Prostate gland (tissue), 2 donors: ENCODE measurements around the gene ARHGAP26.

Experiments
- POLR2A ChIP-seq: fragments of 450-650 bp; IDR thresholded peaks from one replicate; pipeline ENCODE4 v1.6.1; 2016; ENCODE audit warnings: antibody characterized with exemption, mild to moderate bottlenecking
- TF ChIP-seq, protein P1 (sequence below), 4 experiments: fragments of 200-600 bp in 2 of 4; fragments of 450-650 bp in 2 of 4; sonication (generic) in 2 of 4; IDR thresholded peaks; 1 replicate in 3 of 4; 2 replicates in 1 of 4; pipeline ENCODE4 v1.5.1; 2016 to 2019; ENCODE audit warnings: antibody characterized with exemption in 4 of 4, mild to moderate bottlenecking in 2 of 4, moderate library complexity in 2 of 4

DNA sequence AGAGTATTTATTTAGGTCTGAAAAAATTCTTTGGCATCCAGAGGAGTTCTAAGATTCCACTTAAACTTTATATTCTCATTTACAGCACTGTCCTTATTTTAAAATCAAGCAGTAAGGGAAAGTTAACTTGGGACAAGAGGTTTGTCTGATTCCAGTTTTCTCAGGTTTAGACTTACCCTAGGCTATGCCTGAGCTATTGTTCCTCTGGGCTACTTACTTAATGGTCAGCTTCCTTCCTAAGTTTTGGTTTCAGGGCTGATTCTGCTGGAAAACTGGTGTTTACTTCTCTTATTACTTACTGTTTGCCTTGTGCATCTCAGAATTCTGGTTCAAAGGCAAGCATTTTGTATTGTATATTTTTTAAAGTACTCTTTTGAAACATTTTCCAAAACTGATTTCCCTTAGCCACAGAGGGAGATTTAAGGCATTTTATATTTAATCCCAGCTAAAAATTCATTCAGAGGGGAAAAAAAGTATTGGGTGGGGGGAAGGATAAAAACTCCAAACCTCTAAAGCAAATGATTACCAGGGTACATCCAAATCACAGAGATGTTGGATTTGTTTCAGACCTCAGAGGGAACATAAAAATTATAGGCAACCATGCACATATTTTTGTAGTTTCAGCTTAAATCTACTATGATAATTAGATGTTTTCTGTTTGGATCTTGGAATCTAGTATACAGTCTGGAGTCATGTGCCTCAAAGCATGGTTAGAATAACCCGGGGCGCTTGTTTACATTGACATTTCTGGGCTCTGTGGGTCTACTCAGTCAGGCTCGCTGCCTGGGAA lies 290.0 kb downstream of the ARHGAP26 start:
- TF ChIP-seq, protein P1, sequence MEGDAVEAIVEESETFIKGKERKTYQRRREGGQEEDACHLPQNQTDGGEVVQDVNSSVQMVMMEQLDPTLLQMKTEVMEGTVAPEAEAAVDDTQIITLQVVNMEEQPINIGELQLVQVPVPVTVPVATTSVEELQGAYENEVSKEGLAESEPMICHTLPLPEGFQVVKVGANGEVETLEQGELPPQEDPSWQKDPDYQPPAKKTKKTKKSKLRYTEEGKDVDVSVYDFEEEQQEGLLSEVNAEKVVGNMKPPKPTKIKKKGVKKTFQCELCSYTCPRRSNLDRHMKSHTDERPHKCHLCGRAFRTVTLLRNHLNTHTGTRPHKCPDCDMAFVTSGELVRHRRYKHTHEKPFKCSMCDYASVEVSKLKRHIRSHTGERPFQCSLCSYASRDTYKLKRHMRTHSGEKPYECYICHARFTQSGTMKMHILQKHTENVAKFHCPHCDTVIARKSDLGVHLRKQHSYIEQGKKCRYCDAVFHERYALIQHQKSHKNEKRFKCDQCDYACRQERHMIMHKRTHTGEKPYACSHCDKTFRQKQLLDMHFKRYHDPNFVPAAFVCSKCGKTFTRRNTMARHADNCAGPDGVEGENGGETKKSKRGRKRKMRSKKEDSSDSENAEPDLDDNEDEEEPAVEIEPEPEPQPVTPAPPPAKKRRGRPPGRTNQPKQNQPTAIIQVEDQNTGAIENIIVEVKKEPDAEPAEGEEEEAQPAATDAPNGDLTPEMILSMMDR (IDR thresholded peaks at IDR 0.05), result no peak
- no peak for TF ChIP-seq POLR2A
